ENCODE results near the gene GLTP.

Gene GLTP

DNA sequence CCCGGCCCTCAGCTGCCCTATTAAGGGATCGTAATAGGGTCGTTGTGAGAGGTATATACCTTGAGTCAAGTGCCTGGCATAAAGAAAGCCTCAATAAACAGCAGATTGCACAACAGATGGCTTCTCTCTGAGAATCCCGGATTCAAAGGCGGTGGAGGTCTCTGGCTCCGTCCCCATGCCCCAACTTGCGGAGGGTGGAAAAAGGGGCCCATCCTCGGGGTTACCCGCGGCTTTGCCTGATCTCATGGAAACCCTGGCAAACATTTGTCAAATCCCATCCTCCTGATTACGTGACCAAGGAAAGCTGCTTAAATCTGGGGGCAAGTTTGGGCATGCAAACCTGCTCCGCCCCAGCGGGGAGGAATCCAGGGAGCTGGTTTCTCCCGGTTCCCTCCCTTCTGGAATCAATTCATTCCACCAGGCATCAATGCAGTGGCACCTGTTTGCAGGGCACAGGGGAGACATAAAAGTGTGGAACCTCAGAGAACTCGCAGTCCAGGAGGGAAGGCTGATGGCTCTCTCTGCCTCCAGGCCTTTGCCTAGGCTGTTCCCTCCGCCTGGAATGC, 59.4 kb downstream of the GLTP start:
- no peak for DNase-seq (ENCODE audit: low read depth)

DNA sequence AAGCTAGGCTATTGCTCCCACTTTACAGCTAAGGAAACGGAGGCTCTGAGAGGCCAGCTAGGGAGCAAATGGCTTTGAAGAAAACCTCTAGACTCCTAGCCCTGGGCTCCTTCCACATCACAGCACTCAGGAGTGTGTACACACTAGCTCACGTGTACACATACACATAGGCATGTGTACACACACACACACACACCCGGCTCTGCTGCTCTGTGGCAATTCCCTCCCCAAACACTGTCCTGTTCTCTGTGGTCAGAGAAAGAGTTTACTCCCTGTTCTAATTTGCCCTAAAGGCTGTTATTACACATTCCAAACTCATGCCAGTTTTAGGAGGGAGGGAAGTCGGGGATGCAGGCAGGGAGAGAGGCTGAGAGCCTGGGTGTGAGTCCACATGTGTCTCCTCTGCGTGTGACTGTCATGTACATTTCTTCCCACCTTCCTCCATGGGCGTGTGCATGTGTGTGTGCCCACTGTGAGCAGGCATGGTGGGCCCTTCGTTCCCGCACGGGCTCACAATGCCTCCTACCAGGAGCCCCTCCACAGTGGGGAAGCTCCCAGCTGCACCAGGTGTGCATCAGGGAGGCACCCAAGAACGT, 61.3 kb downstream of the GLTP start:
- DNase-seq (ENCODE audit: low read depth): no peak

DNA sequence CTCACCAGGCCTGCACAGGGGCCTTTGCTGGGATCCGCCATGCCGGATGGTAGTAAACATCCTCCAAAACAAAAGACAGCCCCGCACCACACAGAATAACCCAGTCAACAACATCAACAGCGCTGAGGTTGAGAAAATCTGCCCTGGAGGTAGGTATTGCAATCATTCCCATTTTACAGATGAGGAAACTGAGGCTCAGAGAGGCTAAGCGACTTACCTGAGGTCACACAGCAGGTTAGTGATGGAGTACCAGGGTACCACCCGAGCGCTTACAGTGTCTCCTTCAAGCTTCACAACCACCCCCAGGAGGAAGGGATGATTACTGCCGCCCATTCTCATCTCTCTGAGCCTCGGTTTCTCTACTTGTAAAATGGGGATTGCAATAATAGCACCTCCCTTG, 62.1 kb downstream of the GLTP start:
- DNase-seq (ENCODE audit: low read depth): no peak

DNA sequence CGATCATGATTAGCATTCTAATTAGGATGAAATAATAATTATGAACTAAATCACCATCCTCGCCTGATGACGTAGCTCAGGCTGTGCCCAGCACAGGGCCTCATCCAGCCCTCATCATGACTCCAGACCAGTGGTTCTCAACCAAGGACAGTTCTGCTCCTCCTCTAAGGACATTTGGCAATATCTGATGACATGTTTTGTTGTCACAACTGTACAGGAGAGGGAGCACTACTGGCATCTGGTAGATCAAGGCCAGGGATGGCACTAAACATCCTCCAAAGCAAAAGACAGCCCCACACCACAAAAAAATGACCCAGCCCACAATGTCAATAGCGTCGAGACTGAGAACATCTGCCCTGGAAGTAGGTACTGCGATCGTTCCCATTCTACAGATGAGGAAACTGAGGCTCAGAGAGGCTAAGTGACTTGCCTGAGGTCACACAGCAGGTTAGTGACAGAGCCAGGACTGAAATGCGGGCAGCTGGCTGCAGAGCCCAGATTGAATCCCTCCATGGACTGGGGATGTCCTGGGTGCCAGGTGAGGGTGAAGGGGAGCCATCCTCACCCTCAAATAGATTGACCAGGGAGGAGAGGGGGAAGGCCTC, 62.6 kb downstream of the GLTP start:
- no peak for DNase-seq (ENCODE audit: low read depth)

DNA sequence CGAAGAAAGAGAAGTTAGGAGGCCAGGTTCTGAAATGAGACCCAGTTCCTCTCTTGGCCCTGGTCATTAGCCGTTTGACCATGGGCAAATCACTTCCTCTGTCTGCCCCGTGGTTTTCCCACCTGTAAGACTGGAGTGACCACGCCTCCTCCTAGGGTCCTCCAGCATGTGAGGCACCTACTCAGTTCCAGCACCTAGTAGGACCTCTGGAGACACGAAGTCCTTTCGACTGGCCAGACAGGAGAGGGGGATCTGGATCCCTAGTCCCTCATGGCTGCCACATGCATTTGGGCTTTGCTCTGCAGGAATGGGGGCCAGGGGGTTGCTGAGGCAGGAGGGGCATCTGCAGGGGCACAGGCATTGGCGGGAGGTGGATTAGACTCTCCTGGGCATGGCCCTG, 63.5 kb downstream of the GLTP start:
- no peak for DNase-seq (ENCODE audit: low read depth)

DNA sequence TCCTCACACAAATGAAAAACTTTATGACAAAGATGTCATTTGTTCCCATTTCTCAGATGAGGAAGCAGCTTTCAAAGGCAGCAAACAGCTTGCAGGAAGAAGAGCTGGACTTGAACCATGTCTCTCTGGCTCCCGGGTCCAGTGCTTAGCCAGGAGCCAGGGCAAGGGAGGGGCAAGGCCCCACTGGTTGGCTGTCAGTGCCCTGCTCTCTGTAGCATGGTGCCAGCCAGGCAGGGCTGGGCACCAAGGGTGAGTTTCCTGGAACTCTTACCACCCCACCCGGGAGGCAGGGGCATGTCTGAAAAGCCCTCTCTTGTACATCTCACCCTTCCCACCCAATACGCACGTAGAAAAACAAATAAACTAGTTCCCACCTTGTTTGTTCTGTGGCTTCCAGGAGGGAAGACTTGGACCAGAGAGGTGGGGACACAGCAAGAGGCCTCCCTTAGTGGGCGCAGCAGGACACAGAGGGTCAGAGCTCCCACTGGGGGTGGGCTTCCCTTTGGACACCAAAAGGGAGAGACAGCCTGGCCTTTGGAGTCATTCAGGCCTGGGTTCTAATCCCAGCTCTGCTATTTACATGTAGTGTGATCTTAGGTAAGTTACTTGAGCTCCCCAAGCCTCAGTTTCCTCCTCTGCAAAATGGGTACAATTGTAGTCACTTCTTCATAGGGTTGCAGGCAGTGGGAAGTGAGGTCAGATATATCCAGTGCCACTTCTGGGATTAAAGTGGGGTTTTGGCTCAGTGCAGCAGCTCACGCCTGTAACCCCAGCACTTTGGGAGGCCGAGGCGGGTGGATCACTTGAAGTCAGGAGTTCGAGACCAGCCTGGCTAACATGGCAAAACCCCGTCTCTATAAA, 64.4 kb downstream of the GLTP start:
- DNase-seq (ENCODE audit: low read depth): no peak

DNA sequence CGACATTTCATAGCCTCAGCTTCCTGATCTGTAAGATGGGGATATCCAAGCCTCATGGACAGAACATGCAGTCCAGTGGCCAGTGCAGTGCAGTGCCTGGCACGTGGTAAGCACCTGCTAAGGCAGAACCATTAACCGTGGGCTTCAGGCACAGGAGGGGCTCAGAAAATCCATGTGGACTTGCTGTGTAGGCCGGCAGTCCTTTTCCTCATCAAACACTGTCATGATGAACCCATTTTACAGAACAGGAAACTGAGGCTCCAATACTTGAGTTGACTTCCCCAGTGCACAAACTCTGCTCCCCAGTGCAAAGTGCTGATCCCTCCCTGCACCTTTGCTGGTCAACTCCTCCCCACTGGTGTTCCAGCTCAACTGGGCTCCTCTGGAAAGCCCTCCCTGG, 65.1 kb downstream of the GLTP start:
- DNase-seq (ENCODE audit: low read depth): no peak

DNA sequence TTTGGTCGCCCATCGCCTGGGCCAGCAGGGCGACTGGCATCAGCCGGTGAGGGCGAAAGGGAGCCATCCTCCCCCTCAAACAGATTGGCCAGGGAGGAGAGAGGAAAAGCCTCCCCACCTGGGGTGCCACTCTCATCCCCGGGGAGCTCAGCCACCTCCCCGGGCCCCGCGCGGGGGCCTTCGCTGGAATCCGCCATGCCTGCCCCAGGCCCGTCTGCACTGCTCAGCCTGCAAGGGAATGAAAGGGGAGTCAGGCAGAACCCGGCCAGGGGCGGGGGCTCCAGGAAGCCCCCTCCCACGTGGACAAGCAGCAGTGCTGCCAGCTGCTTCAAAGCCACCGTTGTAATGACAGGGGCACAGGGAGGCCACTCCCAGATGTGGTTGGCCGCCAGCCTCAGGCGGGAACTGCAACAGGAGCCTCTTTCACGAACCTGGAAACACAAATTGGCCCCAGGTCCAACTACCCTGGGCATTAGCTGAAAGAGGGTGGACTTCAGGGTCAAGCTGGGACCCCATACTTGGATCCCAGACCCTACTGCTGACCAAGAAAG, 65.7 kb downstream of the GLTP start:
- DNase-seq (ENCODE audit: low read depth): no peak

DNA sequence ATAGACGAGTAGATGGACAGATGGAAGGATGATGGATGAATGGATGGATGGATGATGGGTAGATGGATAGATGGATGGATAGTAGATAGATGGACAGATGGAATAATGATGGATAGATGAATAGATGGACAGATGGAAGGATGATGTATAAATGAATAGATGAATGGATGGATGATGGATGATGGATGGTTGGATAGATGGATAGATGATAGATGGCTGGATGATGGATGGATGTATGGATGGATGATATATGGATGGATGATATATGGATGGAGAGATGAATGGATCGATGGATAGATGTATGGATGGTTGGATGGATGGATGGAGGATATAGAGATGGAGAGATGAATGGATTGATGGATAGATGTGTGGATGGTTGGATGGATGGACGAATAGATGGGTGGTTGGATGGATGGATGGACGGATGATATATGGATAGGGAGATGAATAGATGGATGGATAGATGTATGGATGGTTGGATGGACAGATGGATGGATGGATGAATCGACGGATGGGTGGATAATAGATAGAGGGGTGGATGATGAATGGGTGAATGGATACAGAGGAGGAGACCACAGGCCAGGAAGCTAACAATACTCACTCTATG, 66.4 kb downstream of the GLTP start:
- no peak for DNase-seq (ENCODE audit: low read depth)

DNA sequence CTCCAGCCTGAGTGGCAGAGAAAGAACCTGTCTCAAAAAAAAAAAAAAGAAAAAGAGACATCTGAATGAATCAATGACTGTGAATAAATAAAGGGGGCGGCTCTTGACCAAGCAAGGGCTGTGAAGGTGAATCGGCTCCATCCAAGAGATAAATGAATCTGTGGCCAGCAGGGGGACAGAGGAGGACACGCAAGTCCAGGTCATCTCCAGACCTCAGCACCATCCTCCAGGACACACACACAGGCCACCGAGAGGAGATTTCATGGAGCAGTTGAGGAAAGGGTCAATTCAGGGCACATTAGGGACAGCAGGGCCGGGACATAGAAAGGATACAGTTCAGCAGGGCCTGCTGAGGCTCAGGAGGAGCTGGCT, 68.7 kb downstream of the GLTP start:
- DNase-seq (ENCODE audit: low read depth): no peak

DNA sequence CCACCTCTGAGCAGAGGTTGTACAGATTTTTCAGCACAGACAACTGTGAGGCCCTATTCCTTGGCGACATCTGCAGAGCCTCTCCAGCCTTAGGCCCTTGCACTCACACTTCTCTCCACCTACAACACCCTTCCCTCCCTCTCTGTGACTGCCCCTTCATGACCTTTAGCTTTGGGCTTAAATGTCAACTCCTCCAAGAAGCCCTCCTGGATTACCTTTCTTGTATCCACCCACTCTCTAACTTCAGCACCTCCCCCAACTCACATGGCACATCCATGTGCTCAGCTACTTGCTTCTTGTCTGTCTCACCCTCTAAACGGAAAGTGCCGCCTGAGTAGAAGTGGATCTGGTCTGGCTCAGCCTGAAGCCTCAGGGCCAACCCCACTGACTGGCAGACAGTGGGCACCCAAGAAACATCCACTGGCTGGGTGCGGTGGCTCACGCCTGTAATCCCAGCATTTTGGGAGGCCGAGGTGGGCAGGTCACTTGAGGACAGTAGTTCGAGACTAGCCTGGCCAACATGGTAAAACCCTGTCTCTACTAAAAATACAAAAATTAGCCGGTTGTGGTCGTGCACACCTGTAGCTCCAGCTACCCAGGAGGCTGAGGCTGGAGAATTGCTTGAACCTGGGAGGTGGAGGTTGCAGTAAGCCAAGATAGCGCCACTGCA, 69.3 kb downstream of the GLTP start:
- DNase-seq (ENCODE audit: low read depth): no peak

DNA sequence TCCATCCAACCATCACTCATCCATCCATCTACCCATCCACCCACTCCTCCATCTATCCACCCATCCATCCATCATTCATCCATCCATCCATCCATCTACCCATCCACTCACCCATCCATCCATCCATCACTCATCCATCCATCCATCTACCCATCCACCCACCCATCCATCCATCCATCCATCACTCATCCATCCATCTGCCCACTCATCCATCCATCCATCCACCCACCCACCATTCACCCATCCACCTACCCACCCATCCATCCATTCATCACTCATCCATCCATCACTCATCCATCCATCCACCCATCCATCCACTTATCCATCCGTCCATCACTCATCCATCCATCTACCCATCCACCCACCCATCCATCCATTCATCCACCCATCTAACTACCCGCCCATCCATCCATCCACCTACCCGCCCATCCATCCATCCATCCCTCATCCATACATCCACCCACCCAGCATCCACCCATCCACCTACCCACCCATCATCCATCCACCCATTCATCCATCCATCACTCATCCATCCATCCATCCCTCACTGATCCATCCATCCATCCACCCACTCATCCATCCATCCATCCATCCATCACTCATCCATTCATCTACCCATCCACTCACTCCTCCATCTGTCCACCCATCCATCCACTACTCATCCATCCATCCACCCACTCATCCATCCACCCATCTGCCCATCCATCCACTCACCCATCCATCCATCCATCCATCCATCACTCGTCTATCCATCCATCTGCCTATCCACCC, 71.3 kb downstream of the GLTP start:
- DNase-seq (ENCODE audit: low read depth): no peak

DNA sequence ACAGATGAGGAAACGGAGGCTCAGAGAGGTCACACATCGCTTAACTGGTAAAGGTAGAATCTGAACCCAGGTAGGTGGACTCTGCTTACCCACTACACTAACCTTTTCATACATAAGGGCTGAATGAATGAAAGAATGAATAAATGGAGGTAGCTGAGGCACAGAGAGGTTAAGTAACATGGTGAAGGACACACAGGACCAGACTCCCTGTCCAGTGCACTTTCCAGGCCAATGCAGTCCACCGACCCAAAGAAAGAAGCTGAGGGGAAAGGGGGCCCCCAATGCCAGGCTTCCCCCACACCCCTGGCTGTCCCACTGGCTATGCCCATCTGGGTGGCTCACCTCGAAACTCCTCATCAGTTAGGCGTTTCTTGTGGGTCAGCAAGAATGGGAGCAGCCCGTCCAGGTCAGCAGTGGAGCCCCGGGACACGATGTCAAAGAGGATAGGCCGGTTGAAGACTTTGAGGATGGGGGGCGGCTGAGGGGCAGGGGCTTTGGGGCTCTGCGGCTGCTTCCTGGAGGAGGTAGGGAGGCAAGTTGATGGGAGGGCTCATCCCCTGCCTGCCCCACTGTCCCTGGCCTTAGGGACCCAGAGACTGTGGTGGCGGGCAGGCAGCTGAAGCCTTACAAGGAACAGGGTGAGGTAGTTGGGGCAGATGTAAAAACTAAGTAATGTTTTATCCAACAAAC, 72.2 kb downstream of the GLTP start:
- DNase-seq (ENCODE audit: low read depth): no peak

DNA sequence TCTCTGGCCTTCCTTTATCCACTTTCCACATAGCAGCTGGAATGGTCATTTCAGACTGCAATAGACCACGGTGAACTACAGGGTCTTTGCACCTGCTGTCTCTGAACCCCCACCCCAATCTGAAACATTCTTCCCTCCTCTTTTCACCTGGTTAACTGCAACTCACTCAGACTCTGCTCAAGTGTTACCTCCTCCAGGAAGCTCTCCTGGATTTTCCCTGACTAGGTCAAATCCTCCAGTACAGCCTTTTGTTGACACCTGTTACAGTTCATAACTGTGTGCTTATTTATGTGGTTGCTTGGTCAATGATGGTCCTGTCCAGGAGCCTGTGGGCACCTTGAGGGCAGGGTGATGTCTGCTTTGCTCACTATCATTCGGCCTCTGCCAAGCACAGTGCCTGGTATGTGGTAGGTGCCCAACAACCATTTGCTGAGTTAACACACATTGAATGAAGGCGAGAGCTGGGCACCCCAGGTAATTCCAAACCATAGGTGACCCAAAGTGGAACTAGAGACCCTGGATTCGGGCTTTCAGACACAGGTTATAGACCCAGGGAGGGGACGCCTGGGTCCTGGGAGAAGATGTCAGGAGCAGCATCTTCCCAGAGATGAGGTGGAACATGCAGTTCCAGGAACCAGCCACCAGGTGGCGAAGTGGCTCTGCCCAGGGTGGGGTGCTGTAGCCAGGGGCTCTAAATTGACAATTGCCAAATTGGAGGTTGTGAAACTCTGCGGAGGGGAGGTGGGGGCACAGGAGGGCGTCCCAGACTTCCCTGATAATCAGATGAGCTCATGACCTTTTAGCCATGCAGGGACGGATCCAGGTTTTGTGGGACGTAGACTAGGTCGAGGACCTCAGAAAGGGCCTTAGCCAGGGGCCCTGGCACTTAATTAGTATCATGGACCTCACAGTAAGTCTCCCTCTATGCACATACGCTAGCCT, 75.2 kb downstream of the GLTP start:
- peak; percentile 20 for DNase-seq (ENCODE audit: low read depth)

DNA sequence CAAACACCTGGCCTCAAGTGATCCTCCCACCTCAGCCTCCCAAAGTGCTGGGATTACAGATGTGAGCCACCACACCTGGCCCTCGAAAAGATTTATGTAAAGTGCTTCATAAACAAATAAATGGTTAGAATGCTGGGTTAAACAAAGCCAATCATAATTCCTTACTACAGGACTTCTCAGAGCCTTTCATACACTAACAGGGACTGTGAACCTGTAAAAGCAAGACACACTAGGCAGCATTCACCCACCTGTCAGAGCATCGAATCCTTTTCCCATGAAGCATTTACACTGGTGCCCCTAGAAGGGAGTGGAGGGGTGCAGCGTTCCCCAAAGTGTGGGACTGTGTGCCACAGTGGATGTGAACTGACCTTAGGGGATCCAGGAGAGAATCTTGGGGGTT, 76.7 kb downstream of the GLTP start:
- no peak for DNase-seq (ENCODE audit: low read depth)

DNA sequence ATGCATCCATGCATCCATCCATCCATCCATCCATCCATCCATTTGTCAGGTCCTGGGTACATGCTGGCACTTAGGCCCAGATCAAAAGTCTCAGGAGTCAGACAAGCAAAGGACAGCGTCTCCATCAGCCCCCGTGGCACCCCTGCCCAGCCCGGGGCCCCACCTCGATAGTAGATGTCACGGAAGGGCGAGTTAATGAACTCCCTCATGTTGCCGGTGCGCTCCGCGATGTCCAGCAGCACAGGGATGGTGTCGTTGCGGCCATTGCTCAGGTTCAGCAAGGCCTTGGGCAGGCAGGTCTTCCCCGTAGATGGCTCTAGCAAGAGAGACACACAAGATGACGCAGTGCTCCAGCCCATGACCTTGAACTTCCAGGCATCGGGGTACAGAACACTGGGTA, 77.5 kb downstream of the GLTP start:
- no peak for DNase-seq (ENCODE audit: low read depth)
